Endothelial cell of umbilical vein (primary cell): Measurements from ENCODE around the gene TNIP1. TPM values are rescaled to one million over a fixed set of nuclear protein-coding genes. Genes with fewer than 3 reads are reported as not detected.

Experiments
- BruUV-seq: library from RNA; stranded (reverse); fragments of 400-500 nt; replicated peaks from 2 replicates; lab custom pipeline; 2021; lab: Mats Ljungman, UMichigan
- CTCF ChIA-PET: fragments of 300-600, 350-600 bp; sonication (Branson Sonifier 250); formaldehyde crosslinking; loops from one replicate; lab custom pipeline; 2021; ENCODE audit warnings: antibody characterized with exemption, inconsistent platforms; lab: Charles Lee
- POLR2A ChIA-PET: fragments of 300-600, 350-600 bp; sonication (Branson Sonifier 250); formaldehyde crosslinking; loops from one replicate; lab custom pipeline; 2021; ENCODE audit warnings: antibody characterized with exemption, inconsistent platforms; lab: Charles Lee
- DNase-seq: peaks from one replicate; pipeline ENCODE4 v3.0.0-alpha.2; 2011; ENCODE audit warnings: low read depth, low spot score
- FAIRE-seq: peaks from 2 replicates; lab custom pipeline; 2011; peaks lifted over from hg19 to GRCh38; lab: Jason Lieb, UNC
- H2AFZ ChIP-seq: 2 replicates; pipeline ENCODE4 v1.6.0; 2012; ENCODE audit warnings: low read depth, low read length, control low read depth, inconsistent platforms
- H3K27ac ChIP-seq: 2 replicates; pipeline ENCODE4 v1.5.1; 2011; ENCODE audit warnings: low read depth, mild to moderate bottlenecking, control low read depth, low read length, moderate library complexity; ENCODE audit not compliant: insufficient read depth
- H3K27me3 ChIP-seq, 2 experiments: 2 replicates each; pipeline versions ENCODE4 v1.6.0 to v1.6.1; 2011; ENCODE audit warnings: low read length in 2 of 2, mixed read lengths in 1 of 2; ENCODE audit not compliant: control insufficient read depth in 2 of 2, insufficient read depth in 2 of 2
- H3K36me3 ChIP-seq, 2 experiments: 2 replicates in 1 of 2; 3 replicates in 1 of 2; pipeline ENCODE4 v1.5.1; 2011; ENCODE audit warnings: low read length in 2 of 2, mild to moderate bottlenecking in 1 of 2, moderate library complexity in 1 of 2; ENCODE audit not compliant: control insufficient read depth in 2 of 2, insufficient read depth in 2 of 2; ENCODE audit errors: extremely low read depth in 1 of 2
- H3K4me1 ChIP-seq: 3 replicates; pipeline ENCODE4 v1.5.1; 2011; ENCODE audit warnings: mild to moderate bottlenecking, low read length; ENCODE audit not compliant: control insufficient read depth, insufficient read depth; ENCODE audit errors: extremely low read depth
- H3K4me2 ChIP-seq: 2 replicates; pipeline ENCODE4 v1.6.1; 2011; ENCODE audit warnings: low read length, control low read depth, mixed read lengths; ENCODE audit not compliant: insufficient read depth
- H3K4me3 ChIP-seq, 3 experiments: fragments of 200-600 bp in 1 of 3; sonication (generic), shearing (Covaris generic) in 1 of 3; replicated peaks in 1 of 3; 2 replicates each; pipeline ENCODE4 v1.5.1; 2011 to 2016; ENCODE audit warnings: control low read depth in 3 of 3, low read length in 3 of 3, mild to moderate bottlenecking in 2 of 3, inconsistent platforms in 1 of 3, low read depth in 1 of 3, moderate library complexity in 1 of 3; ENCODE audit not compliant: insufficient read depth in 1 of 3
- H3K79me2 ChIP-seq: 2 replicates; pipeline ENCODE4 v1.6.0; 2012; ENCODE audit warnings: low read length, inconsistent platforms; ENCODE audit not compliant: control insufficient read depth, insufficient read depth
- H3K9ac ChIP-seq: replicated peaks from 2 replicates; pipeline ENCODE3; 2011; ENCODE audit warnings: low read length, control low read depth; ENCODE audit not compliant: insufficient read depth; ENCODE audit errors: extremely low read depth
- H3K9me1 ChIP-seq: replicated peaks from 3 replicates; pipeline ENCODE4 v1.6.0; 2011; ENCODE audit warnings: mild to moderate bottlenecking, low read length; ENCODE audit not compliant: control insufficient read depth, insufficient read depth; ENCODE audit errors: extremely low read depth
- H3K9me3 ChIP-seq: replicated peaks from 2 replicates; pipeline ENCODE4 v1.5.1; 2012; ENCODE audit warnings: low read length, inconsistent platforms; ENCODE audit not compliant: control insufficient read depth, insufficient read depth
- H4K20me1 ChIP-seq: replicated peaks from 2 replicates; pipeline ENCODE3; 2011; ENCODE audit warnings: mild to moderate bottlenecking, low read length; ENCODE audit not compliant: control insufficient read depth, insufficient read depth; ENCODE audit errors: extremely low read depth
- CTCF ChIP-seq, 2 donors: IDR thresholded peaks; 1 replicate in 1 of 2; 2 replicates in 1 of 2; pipeline ENCODE4 v1.5.1; 2011; ENCODE audit warnings: low read length in 2 of 2, mild to moderate bottlenecking in 2 of 2, moderate library complexity in 2 of 2, control low read depth in 1 of 2, inconsistent platforms in 1 of 2, low read depth in 1 of 2; ENCODE audit not compliant: insufficient read depth in 1 of 2; ENCODE audit errors: extremely low read depth in 1 of 2
- EZH2 ChIP-seq: IDR thresholded peaks from 2 replicates; pipeline ENCODE4 v1.6.1; 2012; ENCODE audit warnings: borderline replicate concordance, low read depth, mild to moderate bottlenecking, moderate library complexity, low read length, inconsistent platforms; ENCODE audit not compliant: severe bottlenecking
- FOS ChIP-seq: IDR thresholded peaks from 2 replicates; pipeline ENCODE4 v1.6.1; 2011; ENCODE audit warnings: mild to moderate bottlenecking, low read length, moderate library complexity, borderline replicate concordance; ENCODE audit not compliant: insufficient read depth
- GATA2 ChIP-seq: IDR thresholded peaks from 2 replicates; pipeline ENCODE4 v1.7.0; 2011; ENCODE audit warnings: low read depth, mild to moderate bottlenecking, moderate library complexity, mixed read lengths, low read length; ENCODE audit not compliant: insufficient read length, insufficient read depth
- JUN ChIP-seq: IDR thresholded peaks from 2 replicates; pipeline ENCODE4 v1.6.1; 2011; ENCODE audit warnings: borderline replicate concordance, low read depth; ENCODE audit not compliant: insufficient read length, insufficient read depth
- MAX ChIP-seq: IDR thresholded peaks from 2 replicates; pipeline ENCODE4 v1.6.1; 2011; ENCODE audit not compliant: insufficient read depth, insufficient read length
- MYC ChIP-seq: IDR thresholded peaks from one replicate; pipeline ENCODE4 v1.6.1; 2011; ENCODE audit warnings: mild to moderate bottlenecking, low read depth, low read length
- POLR2A ChIP-seq: IDR thresholded peaks from 2 replicates; pipeline ENCODE4 v1.6.1; 2012; ENCODE audit warnings: low read depth, mild to moderate bottlenecking, control low read depth, low read length
- POLR2AphosphoS5 ChIP-seq: IDR thresholded peaks from 2 replicates; pipeline ENCODE4 v1.6.1; 2012; ENCODE audit warnings: low read depth, mild to moderate bottlenecking, control low read depth, low read length, moderate library complexity; ENCODE audit not compliant: insufficient read depth
- dilution Hi-C: fragments of 300-500 bp; cut with MboI; formaldehyde crosslinking; loops from one replicate; pipeline ENCODE4 v1.15.0; 2019; ENCODE audit warnings: low sequenced_read_pairs; ENCODE audit not compliant: extremely low pct_ligation_motif_present
- intact Hi-C: fragments of 100-400 bp; cut with micrococcal nuclease; formaldehyde crosslinking; loops from one replicate; pipeline ENCODE4 v1.10.0; 2022
- polyA plus RNA-seq, 4 experiments: library from polyadenylated mRNA; depleted of rRNA in 3 of 4; stranded (reverse) in 3 of 4; unstranded in 1 of 4; fragments of >200 nt; gene quantifications; 2 replicates each; pipeline versions ENCODE4 v1.2.1 to v1.2.3, GENCODE V29; 2011 to 2012; ENCODE audit warnings: missing spikeins in 1 of 4
- total RNA-seq: library from RNA; stranded (reverse); gene quantifications from 2 replicates; pipeline ENCODE4 v1.2.3, GENCODE V29; 2021

The TNIP1 gene
- total and polyA plus RNA-seq, 2 donors (not counting 3 experiments of a cell fraction or from before 2014, with no cell fraction given), result 43.0 to 96.8 TPM

DNA sequence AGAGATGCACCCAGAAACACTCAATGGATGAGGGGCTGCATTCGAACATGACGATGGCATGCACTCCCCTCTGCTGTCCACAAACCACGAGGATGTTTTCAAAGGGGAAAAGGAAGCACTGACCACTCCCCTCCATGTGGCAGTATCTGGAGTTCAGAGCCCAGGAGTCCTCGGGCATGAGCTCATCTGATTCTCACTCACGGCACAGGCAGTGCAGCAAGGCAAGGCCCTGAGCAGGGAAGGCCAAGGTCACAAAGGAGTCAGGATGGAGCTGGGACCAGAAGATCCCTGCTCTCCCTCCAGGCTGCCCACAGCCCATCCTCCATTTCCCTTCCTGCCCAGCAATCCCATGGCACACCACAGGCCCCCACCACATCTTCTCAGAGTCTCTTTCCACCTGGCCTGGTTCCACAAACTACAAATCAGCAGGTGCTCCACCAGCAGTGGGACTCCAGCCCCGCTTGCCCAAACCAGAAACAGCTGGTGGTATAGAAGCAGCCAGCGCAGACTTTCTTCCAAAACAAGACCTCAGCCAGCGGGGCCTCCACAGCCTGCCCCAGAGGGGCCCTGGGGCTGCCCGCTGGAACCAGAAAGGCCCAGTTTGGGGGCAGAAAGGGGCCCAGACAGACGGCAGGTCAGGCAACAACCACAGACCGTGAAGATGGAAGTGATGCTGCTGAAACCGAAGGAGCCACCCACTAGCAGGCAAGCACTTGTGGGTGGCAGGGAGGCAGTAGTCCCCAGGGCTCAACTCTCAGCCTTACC lies 12.2 kb downstream of the TNIP1 start:
- dilution Hi-C loops, result no loop called here
- no peak for DNase-seq
- no peak overlapping the region for H2AFZ ChIP-seq

GRCh38 chr5:151067632-151068432 lies 13.0 kb downstream of the TNIP1 start:
- no peak for TF ChIP-seq EZH2
- no peak for TF ChIP-seq POLR2A
- no peak for TF ChIP-seq GATA2
- TF ChIP-seq JUN, result no peak
- TF ChIP-seq POLR2AphosphoS5, result no peak
- no peak for TF ChIP-seq MYC
- no peak for TF ChIP-seq FOS
- TF ChIP-seq CTCF (IDR thresholded peaks at IDR 0.05; ENCODE audit: extremely low read depth in 1 of 2, insufficient read depth in 1 of 2, low read depth in 1 of 2, low read length in 2 of 2), result no peak
- TF ChIP-seq MAX, result no peak
- POLR2A ChIA-PET, result no interaction called here
- Histone ChIP-seq H3K4me1 (peaks cover 35% of the 10 kb centered on the region), H3K27ac (peak overlapping the region; percentile 52), H3K4me3 (no peak overlapping the region), H3K9me1 (no peaks in the 10 kb centered on the region), H3K79me2 (peaks cover 26% of the 10 kb centered on the region), H3K4me2 (no peak overlapping the region), H4K20me1 (no peaks in the 10 kb centered on the region), H3K9me3 (no peaks in the 10 kb centered on the region), H3K9ac (no peak overlapping the region), H2AFZ (no peak overlapping the region), H3K36me3 (peaks cover 0 to under 1% of the 10 kb centered on the region in 2 experiments), H3K27me3 (no peaks in the 10 kb centered on the region)
- intact Hi-C loops, result no loop called here
- dilution Hi-C loops, result no loop called here
- FAIRE-seq (no peak), DNase-seq (peak; percentile 18)
- CTCF ChIA-PET, result interaction anchor here (1.4 to 5.0 kb wide), 2 partner anchors 16 to 47 kb away, joined by 6 to 32 read pairs; no protein-coding TSS in a partner anchor
- BruUV-seq, result no TSS peak

More for the DNA sequence above, 12.2 kb downstream of the TNIP1 start:
- Histone ChIP-seq H3K9me3 (no peaks in the 10 kb centered on the region), H3K79me2 (peaks cover 28% of the 10 kb centered on the region), H3K4me3 (no peak overlapping the region), H3K36me3 (no peaks in the 10 kb centered on the region), H3K27me3 (no peaks in the 10 kb centered on the region), H3K9ac (no peak overlapping the region), H3K27ac (peak overlapping the region; percentile 52), H3K4me2 (no peak overlapping the region), H4K20me1 (no peaks in the 10 kb centered on the region), H3K4me1 (peaks cover 27% of the 10 kb centered on the region), H3K9me1 (no peaks in the 10 kb centered on the region)
- POLR2A ChIA-PET, result no interaction called here
- intact Hi-C loops, result no loop called here
- TF ChIP-seq MAX (no peak), JUN (no peak), EZH2 (no peak), FOS (no peak), POLR2AphosphoS5 (no peak)
- CTCF ChIA-PET, result interaction anchor here (1.4 to 5.0 kb wide), 2 partner anchors 17 to 46 kb away, joined by 6 to 32 read pairs; no protein-coding TSS in a partner anchor
- no TSS peak for BruUV-seq
- FAIRE-seq, result no peak
